ENCODE results near the gene ALKBH2. TPM values are rescaled to one million over a fixed set of nuclear protein-coding genes. Genes with fewer than 3 reads are reported as not detected.

The ALKBH2 gene
- total RNA-seq, 2 donors from 2014 or later: 3.9 to 8.5 TPM

GRCh38 chr12:109100741-109101140 lies 7.5 kb upstream of the ALKBH2 start:
- DNase-seq (ENCODE audit: low spot score): no peak
- Histone ChIP-seq H3K27me3 (no peaks in the 10 kb centered on the region), H3K4me3 (no peak overlapping the region), H3K36me3 (peaks cover 32% of the 10 kb centered on the region), H3K27ac (no peak overlapping the region), H3K9me3 (no peaks in the 10 kb centered on the region), H3K4me1 (peaks cover 0 to 18% of the 10 kb centered on the region in 2 donors)
- TF ChIP-seq CTCF (IDR thresholded peaks at IDR 0.05): no peak

- no peak for TF ChIP-seq CTCF (IDR thresholded peaks at IDR 0.05)
- Histone ChIP-seq H3K27me3 (no peaks in the 10 kb centered on the region), H3K27ac (peak overlapping the region; percentile 80 to 84), H3K9me3 (no peaks in the 10 kb centered on the region), H3K4me3 (no peak overlapping the region), H3K4me1 (peaks cover 0 to 18% of the 10 kb centered on the region in 2 donors), H3K36me3 (peaks cover 20% of the 10 kb centered on the region)
- DNase-seq (ENCODE audit: low spot score): no peak
Measured at GRCh38 chr12:109099431-109100020, 6.3 kb upstream of the ALKBH2 start.

GRCh38 chr12:109098651-109099050 lies 5.4 kb upstream of the ALKBH2 start:
- Histone ChIP-seq H3K4me1 (peaks cover 0 to 20% of the 10 kb centered on the region in 2 donors), H3K9me3 (no peaks in the 10 kb centered on the region), H3K27me3 (no peaks in the 10 kb centered on the region), H3K27ac (peak overlapping the region; percentile 80 to 84), H3K36me3 (peaks cover 11% of the 10 kb centered on the region), H3K4me3 (peak overlapping the region; percentile 55 to 77)
- DNase-seq (ENCODE audit: low spot score): no peak
- TF ChIP-seq CTCF (IDR thresholded peaks at IDR 0.05): no peak

- H3K27me3 ChIP-seq: no peaks in the 10 kb centered on the region
- no peaks in the 10 kb centered on the region for H3K9me3 ChIP-seq
- H3K4me3 ChIP-seq: peak overlapping the region; percentile 55 to 77
- peaks cover 0 to 22% of the 10 kb centered on the region in 2 donors for H3K4me1 ChIP-seq
- no peak for TF ChIP-seq CTCF (IDR thresholded peaks at IDR 0.05)
- peak overlapping the region; percentile 80 to 84 for H3K27ac ChIP-seq
- H3K36me3 ChIP-seq: peaks cover 6% of the 10 kb centered on the region
- no peak for DNase-seq (ENCODE audit: low spot score)
Measured at GRCh38 chr12:109098183-109098604, 4.9 kb upstream of the ALKBH2 start.

- no peaks in the 10 kb centered on the region for H3K9me3 ChIP-seq
- TF ChIP-seq CTCF (IDR thresholded peaks at IDR 0.05): no peak
- peaks cover 0 to 26% of the 10 kb centered on the region in 2 donors for H3K4me1 ChIP-seq
- no peaks in the 10 kb centered on the region for H3K27me3 ChIP-seq
- H3K36me3 ChIP-seq: peaks cover under 1% of the 10 kb centered on the region
- peak within 1 kb of the TSS; percentile 80 to 84 for H3K27ac ChIP-seq
- peak within 1 kb of the TSS; percentile 55 to 77 for H3K4me3 ChIP-seq
- DNase-seq (ENCODE audit: low spot score): peak; percentile 99
Measured at GRCh38 chr12:109097435-109098182, 4.3 kb upstream of the ALKBH2 start, which contains the start of gene UNG. UNG (plus strand) TSS chr12:109097597; CDS start chr12:109097680, 83 bp downstream.

All from right atrium auricular region (tissue), 2 donors.